ENCODE measurements around the gene SPINK2. TPM values are rescaled to one million over a fixed set of nuclear protein-coding genes. Genes with fewer than 3 reads are reported as not detected.
A peak's percentile ranks its signal among the peaks of the same experiment; 100 is the strongest.

Gene SPINK2
- total and polyA plus RNA-seq, 3 experiments from 2014 or later: 1.6 to 10.8 (median 2.1) TPM

DNA sequence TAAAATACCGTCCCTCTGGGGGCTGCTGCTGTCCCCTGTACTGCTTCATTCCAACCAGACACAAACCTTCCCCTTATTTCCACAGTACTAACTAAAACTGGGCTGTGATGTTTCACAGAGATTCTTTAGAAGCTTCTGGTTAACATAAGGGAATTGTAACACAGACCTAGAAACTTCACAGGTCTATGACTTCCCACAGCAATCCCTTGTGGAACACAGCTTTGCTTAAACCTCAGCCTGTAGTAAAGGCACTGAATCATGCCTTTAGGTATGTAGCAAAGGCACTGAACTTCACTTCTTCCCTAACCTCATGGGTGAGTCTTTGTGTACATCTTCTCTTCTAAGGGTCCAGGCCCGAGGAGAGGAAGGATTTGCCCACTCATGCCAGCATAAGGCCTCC, 49.4 kb downstream of the SPINK2 start:
- DNase-seq: no peak
- H3K4me3 ChIP-seq (ENCODE audit: low read length): no peak overlapping the region
- peaks cover 0 to 5% (median 1%) of the 10 kb centered on the region in 3 donors for H3K4me1 Mint-ChIP-seq
- no peak overlapping the region for H3K27ac Mint-ChIP-seq
- no peaks in the 10 kb centered on the region for H3K4me1 ChIP-seq (ENCODE audit: insufficient read depth, low read length)
- no peaks in the 10 kb centered on the region for H3K36me3 Mint-ChIP-seq
- no peaks in the 10 kb centered on the region for H3K27me3 ChIP-seq (ENCODE audit: insufficient read depth, low read length, poor library complexity, severe bottlenecking)
- no peaks in the 10 kb centered on the region for H3K36me3 ChIP-seq (ENCODE audit: insufficient read depth, low read length)
- H3K9me3 Mint-ChIP-seq: no peaks in the 10 kb centered on the region
- ChIA-PET CTCF (interaction anchor here (0.8 to 1.1 kb wide), 2 partner anchors 15 to 69 kb away, joined by 3 read pairs; no protein-coding TSS in a partner anchor), POLR2A (interaction anchor here (0.6 kb wide), 1 partner anchor 706 kb away, joined by 3 read pairs; no protein-coding TSS in a partner anchor)
- H3K27ac ChIP-seq (ENCODE audit: low read depth, low read length): no peak overlapping the region
- H3K4me3 Mint-ChIP-seq: no peak overlapping the region
- H3K9me3 ChIP-seq (ENCODE audit: low read length): no peaks in the 10 kb centered on the region
- H3K27me3 Mint-ChIP-seq: peaks cover 0 to 3% of the 10 kb centered on the region in 2 donors

DNA sequence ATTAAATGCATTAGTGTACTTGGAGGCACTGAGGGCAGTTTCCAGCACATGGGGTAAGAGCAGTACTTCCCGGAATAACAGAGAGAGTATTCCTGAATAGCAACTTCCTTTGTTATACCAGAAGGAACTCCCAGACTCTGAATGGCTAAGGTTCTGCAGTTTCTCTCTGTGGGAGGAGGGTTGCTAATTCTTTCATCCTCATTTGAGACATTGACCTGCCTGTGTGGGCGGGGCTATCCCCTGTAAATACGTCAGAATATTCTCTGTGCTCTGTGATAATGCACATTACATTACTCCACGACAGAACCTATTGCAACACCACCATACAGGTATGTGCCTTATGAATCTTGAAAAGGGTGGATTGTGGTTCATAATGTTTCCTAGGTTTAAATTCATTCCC, 52.7 kb downstream of the SPINK2 start:
- Mint-ChIP-seq H3K4me3 (no peak overlapping the region), H3K9me3 (no peaks in the 10 kb centered on the region), H3K4me1 (peaks cover 7 to 12% (median 9%) of the 10 kb centered on the region in 3 donors), H3K27ac (no peak overlapping the region), H3K27me3 (peaks cover 0 to 3% of the 10 kb centered on the region in 2 donors), H3K36me3 (no peaks in the 10 kb centered on the region)
- Histone ChIP-seq H3K4me3 (ENCODE audit: low read length) (no peak overlapping the region), H3K4me1 (ENCODE audit: insufficient read depth, low read length) (no peaks in the 10 kb centered on the region), H3K9me3 (ENCODE audit: low read length) (no peaks in the 10 kb centered on the region), H3K27me3 (ENCODE audit: insufficient read depth, low read length, poor library complexity, severe bottlenecking) (no peaks in the 10 kb centered on the region), H3K27ac (ENCODE audit: low read depth, low read length) (no peak overlapping the region), H3K36me3 (ENCODE audit: insufficient read depth, low read length) (no peaks in the 10 kb centered on the region)
- no peak for DNase-seq
- ChIA-PET POLR2A (no interaction called here), CTCF (interaction anchor here (1.9 kb wide), 1 partner anchor 11 kb away, joined by 6 read pairs; no protein-coding TSS in a partner anchor)

DNA sequence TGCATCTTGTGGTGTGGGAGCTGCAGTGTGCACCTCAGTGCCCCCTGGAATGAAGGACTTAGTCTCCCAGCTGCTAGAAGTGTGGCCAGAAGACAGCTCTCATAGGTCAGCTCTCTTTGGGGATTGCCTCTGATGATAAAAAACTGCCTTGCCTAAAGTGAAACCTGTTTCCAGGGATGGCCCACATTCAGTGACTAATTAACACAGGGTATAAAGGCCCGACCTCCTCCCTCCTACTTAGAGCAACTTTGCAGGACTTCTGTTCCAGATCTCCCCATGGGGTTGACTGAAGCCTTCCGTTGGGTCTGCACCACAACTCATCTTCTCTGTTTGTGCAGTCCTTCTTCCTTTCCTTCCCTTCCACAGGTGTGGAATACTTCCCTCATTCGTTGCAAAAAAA, 53.2 kb downstream of the SPINK2 start:
- Histone ChIP-seq H3K9me3 (ENCODE audit: low read length) (no peaks in the 10 kb centered on the region), H3K36me3 (ENCODE audit: insufficient read depth, low read length) (no peaks in the 10 kb centered on the region), H3K4me1 (ENCODE audit: insufficient read depth, low read length) (no peaks in the 10 kb centered on the region), H3K4me3 (ENCODE audit: low read length) (no peak overlapping the region), H3K27ac (ENCODE audit: low read depth, low read length) (no peak overlapping the region), H3K27me3 (ENCODE audit: insufficient read depth, low read length, poor library complexity, severe bottlenecking) (no peaks in the 10 kb centered on the region)
- DNase-seq: no peak
- Mint-ChIP-seq H3K27me3 (peaks cover 0 to 3% of the 10 kb centered on the region in 2 donors), H3K36me3 (no peaks in the 10 kb centered on the region), H3K4me1 (peaks cover 9 to 15% (median 11%) of the 10 kb centered on the region in 3 donors), H3K27ac (peak overlapping the region in 1 of 8 donors; percentile 0), H3K4me3 (no peak overlapping the region), H3K9me3 (no peaks in the 10 kb centered on the region)
- ChIA-PET POLR2A (no interaction called here), CTCF (interaction anchor here (1.9 kb wide), 1 partner anchor 10 kb away, joined by 6 read pairs; no protein-coding TSS in a partner anchor)

DNA sequence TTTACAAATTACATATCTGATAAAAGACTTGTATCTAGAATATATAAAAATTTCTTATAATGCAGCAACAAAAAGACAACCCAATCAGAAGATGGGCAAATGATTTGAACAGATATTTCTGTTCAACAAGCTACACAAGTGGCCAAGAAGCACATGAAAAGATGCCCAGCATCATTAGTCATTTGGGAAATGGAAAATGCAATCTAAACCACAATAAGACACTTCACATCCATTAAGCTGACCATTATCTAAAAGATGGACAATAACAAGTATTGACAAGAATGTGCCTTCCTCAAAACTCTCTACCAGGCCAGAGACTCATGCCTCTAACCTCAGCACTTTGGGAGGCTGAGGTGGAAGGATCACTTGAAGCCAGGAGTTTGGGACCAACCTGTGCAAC, 53.9 kb downstream of the SPINK2 start:
- Mint-ChIP-seq H3K36me3 (no peaks in the 10 kb centered on the region), H3K4me3 (no peak overlapping the region), H3K4me1 (peaks cover 14 to 22% (median 18%) of the 10 kb centered on the region in 3 donors), H3K27ac (no peak overlapping the region), H3K27me3 (peaks cover 0 to 3% of the 10 kb centered on the region in 2 donors), H3K9me3 (no peaks in the 10 kb centered on the region)
- Histone ChIP-seq H3K27ac (ENCODE audit: low read depth, low read length) (no peak overlapping the region), H3K9me3 (ENCODE audit: low read length) (no peaks in the 10 kb centered on the region), H3K27me3 (ENCODE audit: insufficient read depth, low read length, poor library complexity, severe bottlenecking) (no peaks in the 10 kb centered on the region), H3K4me1 (ENCODE audit: insufficient read depth, low read length) (no peaks in the 10 kb centered on the region), H3K4me3 (ENCODE audit: low read length) (no peak overlapping the region), H3K36me3 (ENCODE audit: insufficient read depth, low read length) (no peaks in the 10 kb centered on the region)
- CTCF ChIA-PET: interaction anchor here (1.9 kb wide), 1 partner anchor 9 kb away, joined by 6 read pairs; no protein-coding TSS in a partner anchor
- DNase-seq: no peak
- POLR2A ChIA-PET: interaction anchor here (0.6 kb wide), 1 partner anchor 335 kb away, joined by 5 read pairs; no protein-coding TSS in a partner anchor

DNA sequence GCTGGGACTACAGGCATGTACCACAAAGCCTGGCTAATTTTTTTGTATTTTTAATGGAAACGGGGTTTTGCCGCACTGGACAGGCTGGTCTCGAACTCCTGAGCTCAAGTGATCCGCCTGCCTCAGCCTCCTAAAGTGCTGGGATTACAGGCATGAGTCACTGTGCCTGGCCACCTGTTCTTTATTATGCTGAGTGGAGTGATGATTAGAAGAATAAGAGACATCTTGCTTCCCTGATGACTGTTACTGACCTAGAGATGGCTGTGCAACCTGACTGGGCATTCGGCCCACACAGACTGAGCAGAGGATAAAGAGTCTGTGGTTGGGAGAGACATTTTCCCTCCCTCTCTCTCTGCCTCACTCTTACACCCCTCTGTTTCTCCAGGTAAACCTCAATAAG, 56.7 kb downstream of the SPINK2 start:
- Histone ChIP-seq H3K4me3 (ENCODE audit: low read length) (no peak overlapping the region), H3K9me3 (ENCODE audit: low read length) (no peaks in the 10 kb centered on the region), H3K27me3 (ENCODE audit: insufficient read depth, low read length, poor library complexity, severe bottlenecking) (no peaks in the 10 kb centered on the region), H3K4me1 (ENCODE audit: insufficient read depth, low read length) (no peaks in the 10 kb centered on the region), H3K36me3 (ENCODE audit: insufficient read depth, low read length) (no peaks in the 10 kb centered on the region), H3K27ac (ENCODE audit: low read depth, low read length) (no peak overlapping the region)
- ChIA-PET POLR2A (no interaction called here), CTCF (no interaction called here)
- H3K27me3 Mint-ChIP-seq: peaks cover 0 to 3% of the 10 kb centered on the region in 2 donors
- no peak for DNase-seq
- no peak overlapping the region for H3K4me3 Mint-ChIP-seq
- no peaks in the 10 kb centered on the region for H3K9me3 Mint-ChIP-seq
- no peaks in the 10 kb centered on the region for H3K36me3 Mint-ChIP-seq
- H3K4me1 Mint-ChIP-seq: peaks cover 22 to 39% (median 33%) of the 10 kb centered on the region in 3 donors
- no peak overlapping the region for H3K27ac Mint-ChIP-seq

DNA sequence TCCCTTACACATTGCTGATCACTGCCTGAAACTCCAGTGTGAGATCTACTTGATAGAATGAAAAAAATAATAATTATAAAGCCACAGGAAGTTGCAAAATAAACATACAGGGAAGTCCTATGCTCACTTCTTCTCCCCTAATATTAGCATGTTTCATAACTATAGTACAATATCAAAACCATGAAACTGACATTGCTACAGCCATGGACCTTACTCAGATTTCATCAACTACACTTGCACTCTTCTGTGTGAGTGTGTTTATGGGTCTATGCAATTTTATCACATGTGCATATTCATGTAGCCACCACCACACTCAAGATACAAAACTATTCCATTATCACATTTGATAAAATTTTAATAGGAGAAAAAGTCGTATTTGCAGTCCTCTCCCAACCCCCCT, 57.3 kb downstream of the SPINK2 start:
- H3K27me3 ChIP-seq (ENCODE audit: insufficient read depth, low read length, poor library complexity, severe bottlenecking): no peaks in the 10 kb centered on the region
- H3K36me3 Mint-ChIP-seq: no peaks in the 10 kb centered on the region
- H3K4me3 Mint-ChIP-seq: no peak overlapping the region
- no peaks in the 10 kb centered on the region for H3K9me3 Mint-ChIP-seq
- no peak overlapping the region for H3K27ac Mint-ChIP-seq
- CTCF ChIA-PET: interaction anchor here (1.8 to 2.0 kb wide), 2 partner anchors 36 to 54 kb away, joined by 3 to 8 read pairs; no protein-coding TSS in a partner anchor
- no peaks in the 10 kb centered on the region for H3K36me3 ChIP-seq (ENCODE audit: insufficient read depth, low read length)
- POLR2A ChIA-PET: interaction anchor here (1.4 kb wide), 1 partner anchor 113 kb away, joined by 3 read pairs; no protein-coding TSS in a partner anchor
- H3K9me3 ChIP-seq (ENCODE audit: low read length): no peaks in the 10 kb centered on the region
- H3K27ac ChIP-seq (ENCODE audit: low read depth, low read length): no peak overlapping the region
- H3K4me3 ChIP-seq (ENCODE audit: low read length): no peak overlapping the region
- DNase-seq: no peak
- H3K4me1 ChIP-seq (ENCODE audit: insufficient read depth, low read length): peaks cover 2% of the 10 kb centered on the region
- peaks cover 24 to 44% (median 36%) of the 10 kb centered on the region in 3 donors for H3K4me1 Mint-ChIP-seq
- peaks cover 0 to 3% of the 10 kb centered on the region in 2 donors for H3K27me3 Mint-ChIP-seq

DNA sequence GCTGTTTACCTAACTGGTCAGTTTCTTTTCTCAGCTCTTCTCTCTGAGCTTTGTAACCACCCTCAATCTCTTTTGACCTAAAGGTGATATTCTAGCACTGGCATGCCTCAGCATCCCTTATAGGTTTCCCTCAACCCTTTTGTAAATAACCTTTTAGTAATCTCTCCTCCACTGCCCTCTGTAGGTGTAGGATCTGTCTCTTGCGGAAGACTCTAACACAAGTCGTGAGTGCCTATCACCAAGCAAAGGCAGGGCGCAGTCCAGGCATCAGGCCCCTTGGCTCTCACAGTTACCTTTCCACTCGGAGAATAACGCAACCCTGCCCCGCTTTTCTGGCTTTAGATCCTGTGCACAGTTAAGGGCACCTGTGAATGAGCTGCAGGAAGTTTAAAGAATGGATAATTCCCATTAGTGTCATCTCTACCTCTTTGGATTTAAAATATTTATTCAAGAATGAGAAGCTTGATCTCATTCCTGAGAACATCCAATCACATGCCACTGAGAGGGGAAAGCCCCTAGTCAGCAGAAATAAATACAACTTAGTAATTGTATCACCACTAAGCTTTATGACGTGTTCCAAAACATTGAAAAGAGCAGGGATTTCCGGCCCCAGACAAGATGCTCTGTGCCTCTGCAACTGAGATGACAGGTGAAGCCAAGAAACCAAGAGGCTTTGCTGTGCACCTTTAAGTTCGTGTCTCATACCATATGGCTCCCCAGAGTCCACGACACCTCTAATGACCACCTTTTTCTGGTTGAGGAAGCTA, 58.8 kb downstream of the SPINK2 start:
- H3K9me3 ChIP-seq (ENCODE audit: low read length): no peaks in the 10 kb centered on the region
- H3K4me1 Mint-ChIP-seq: peaks cover 40 to 55% (median 52%) of the 10 kb centered on the region in 3 donors
- H3K36me3 Mint-ChIP-seq: no peaks in the 10 kb centered on the region
- peak in 1 of 5 donors; percentile 12 for DNase-seq
- ChIA-PET CTCF (interaction anchor here (1.8 to 2.0 kb wide), 2 partner anchors 37 to 55 kb away, joined by 3 to 8 read pairs; no protein-coding TSS in a partner anchor), POLR2A (interaction anchor here (0.6 to 1.4 kb wide), 2 partner anchors 32 to 111 kb away, joined by 3 to 4 read pairs; no protein-coding TSS in a partner anchor)
- no peak overlapping the region for H3K4me3 ChIP-seq (ENCODE audit: low read length)
- H3K4me3 Mint-ChIP-seq: no peak overlapping the region
- H3K9me3 Mint-ChIP-seq: no peaks in the 10 kb centered on the region
- no peaks in the 10 kb centered on the region for H3K36me3 ChIP-seq (ENCODE audit: insufficient read depth, low read length)
- H3K27ac ChIP-seq (ENCODE audit: low read depth, low read length): no peak overlapping the region
- no peaks in the 10 kb centered on the region for H3K27me3 ChIP-seq (ENCODE audit: insufficient read depth, low read length, poor library complexity, severe bottlenecking)
- peaks cover 15% of the 10 kb centered on the region for H3K4me1 ChIP-seq (ENCODE audit: insufficient read depth, low read length)
- peak overlapping the region in 4 of 8 donors; percentile 1 to 50 (median 24) for H3K27ac Mint-ChIP-seq
- peaks cover 0 to 1% of the 10 kb centered on the region in 2 donors for H3K27me3 Mint-ChIP-seq

DNA sequence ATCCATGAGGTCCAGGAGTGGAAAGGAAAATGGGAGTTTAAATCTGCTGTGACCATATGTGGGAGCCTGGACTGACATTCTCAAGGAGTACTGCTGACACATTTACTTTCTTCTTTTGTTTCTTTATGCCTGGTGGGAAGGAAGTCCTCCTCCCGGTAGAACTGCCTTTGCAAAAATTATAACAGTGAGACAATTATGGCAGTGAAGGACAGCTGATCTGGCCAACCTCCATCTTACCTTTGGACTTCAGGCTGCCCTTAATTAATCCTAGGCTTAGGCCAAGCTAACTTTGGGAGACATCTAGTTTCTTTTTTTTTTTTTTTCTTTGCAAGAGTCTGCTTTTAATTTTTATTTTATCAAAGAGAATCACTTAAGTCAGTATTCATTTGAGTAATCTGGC, 61.3 kb downstream of the SPINK2 start:
- peaks cover 37% of the 10 kb centered on the region for H3K4me1 ChIP-seq (ENCODE audit: insufficient read depth, low read length)
- peaks cover 62 to 77% (median 74%) of the 10 kb centered on the region in 3 donors for H3K4me1 Mint-ChIP-seq
- peak overlapping the region in 1 of 7 donors; percentile 9 for H3K4me3 Mint-ChIP-seq
- H3K27me3 Mint-ChIP-seq: peaks cover 0 to 1% of the 10 kb centered on the region in 2 donors
- ChIA-PET POLR2A (no interaction called here), CTCF (interaction anchor here (1.4 to 3.9 kb wide), 2 partner anchors 30 to 39 kb away, joined by 3 to 25 read pairs; no protein-coding TSS in a partner anchor)
- DNase-seq: no peak
- H3K36me3 ChIP-seq (ENCODE audit: insufficient read depth, low read length): no peaks in the 10 kb centered on the region
- no peaks in the 10 kb centered on the region for H3K27me3 ChIP-seq (ENCODE audit: insufficient read depth, low read length, poor library complexity, severe bottlenecking)
- no peaks in the 10 kb centered on the region for H3K36me3 Mint-ChIP-seq
- H3K9me3 Mint-ChIP-seq: no peaks in the 10 kb centered on the region
- no peak overlapping the region for H3K27ac ChIP-seq (ENCODE audit: low read depth, low read length)
- H3K9me3 ChIP-seq (ENCODE audit: low read length): no peaks in the 10 kb centered on the region
- no peak overlapping the region for H3K27ac Mint-ChIP-seq
- H3K4me3 ChIP-seq (ENCODE audit: low read length): no peak overlapping the region
